SK-N-SH treated with all-trans-retinoic acid at 6 μM for 48 hours (cell line): ENCODE measurements around the gene NRDE2.
A peak's percentile ranks its signal among the peaks of the same experiment; 100 is the strongest.

Experiments
- ATAC-seq: fragments of 200-7000 bp; cut with Tn5 transposase; 3 replicates; pipeline ENCODE4 v1.9.1; 2020; ENCODE audit warnings: mild to moderate bottlenecking, moderate library complexity
- ARNTL ChIP-seq: fragments of 450-650 bp; formaldehyde crosslinking; IDR thresholded peaks from 2 replicates; pipeline ENCODE4 v1.5.0; 2020; ENCODE audit warnings: low read depth, mild to moderate bottlenecking, moderate library complexity, borderline replicate concordance
- BACH2 ChIP-seq: fragments of 250-450 bp; sonication (Bioruptor Pico); IDR thresholded peaks from 2 replicates; pipeline ENCODE4 v1.9.0; 2021; ENCODE audit warnings: mild to moderate bottlenecking, borderline replicate concordance
- CREB5 ChIP-seq: fragments of 250-450 bp; sonication (Bioruptor Pico); IDR thresholded peaks from 2 replicates; pipeline ENCODE4 v1.5.1; 2020; ENCODE audit warnings: low read depth, mild to moderate bottlenecking, moderate library complexity
- ESRRG ChIP-seq: fragments of 250-450 bp; sonication (Bioruptor Pico); IDR thresholded peaks from 2 replicates; pipeline ENCODE4 v1.6.1; 2021; ENCODE audit warnings: mild to moderate bottlenecking
- GLIS3 ChIP-seq: fragments of 250-450 bp; sonication (Bioruptor Pico); IDR thresholded peaks from 2 replicates; pipeline ENCODE4 v1.5.0; 2020; ENCODE audit warnings: mild to moderate bottlenecking, moderate library complexity
- ISL1 ChIP-seq: fragments of 250-450 bp; sonication (Bioruptor Pico); IDR thresholded peaks from 2 replicates; pipeline ENCODE4 v2.1.2; 2022; ENCODE audit warnings: mild to moderate bottlenecking, moderate library complexity
- PATZ1 ChIP-seq: fragments of 250-450 bp; sonication (Bioruptor Pico); IDR thresholded peaks from 2 replicates; pipeline ENCODE4 v1.8.0; 2020; ENCODE audit warnings: mild to moderate bottlenecking, moderate library complexity, borderline replicate concordance
- POU6F1 ChIP-seq: fragments of 250-450 bp; sonication (Bioruptor Pico); IDR thresholded peaks from 2 replicates; pipeline ENCODE4 v1.8.0; 2021; ENCODE audit warnings: low read depth, mild to moderate bottlenecking, moderate library complexity, borderline replicate concordance
- RARB ChIP-seq: fragments of 250-450 bp; sonication (Bioruptor Pico); IDR thresholded peaks from 2 replicates; pipeline ENCODE4 v1.8.0; 2021; ENCODE audit warnings: mild to moderate bottlenecking, moderate library complexity
- TCF4 ChIP-seq: fragments of 250-450 bp; sonication (Bioruptor Pico); IDR thresholded peaks from 2 replicates; pipeline ENCODE4 v1.8.0; 2021; ENCODE audit warnings: mild to moderate bottlenecking, moderate library complexity, borderline replicate concordance
- TOX ChIP-seq: fragments of 250-450 bp; sonication (Bioruptor Pico); IDR thresholded peaks from 2 replicates; pipeline ENCODE4 v1.8.0; 2021; ENCODE audit warnings: mild to moderate bottlenecking, moderate library complexity, borderline replicate concordance
- TSHZ2 ChIP-seq: fragments of 250-450 bp; sonication (Bioruptor Pico); IDR thresholded peaks from 2 replicates; pipeline ENCODE4 v1.5.0; 2020; ENCODE audit warnings: mild to moderate bottlenecking, moderate library complexity
- ZC3H10 ChIP-seq: fragments of 250-450 bp; sonication (Bioruptor Pico); IDR thresholded peaks from 2 replicates; pipeline ENCODE4 v1.5.1; 2021; ENCODE audit warnings: mild to moderate bottlenecking, moderate library complexity
- ZFP3 ChIP-seq: fragments of 250-450 bp; sonication (Bioruptor Pico); IDR thresholded peaks from 2 replicates; pipeline ENCODE4 v1.5.0; 2020; ENCODE audit warnings: mild to moderate bottlenecking, moderate library complexity
- ZNF565 ChIP-seq: fragments of 450-650 bp; formaldehyde crosslinking; conservative IDR thresholded peaks from 2 replicates; pipeline ENCODE4 v1.5.0; 2020; ENCODE audit warnings: low read depth, mild to moderate bottlenecking, moderate library complexity
- ZNF70 ChIP-seq: fragments of 450-650 bp; formaldehyde crosslinking; IDR thresholded peaks from 2 replicates; pipeline ENCODE4 v1.5.0; 2020; ENCODE audit warnings: mild to moderate bottlenecking, moderate library complexity
- ZNF8 ChIP-seq: fragments of 450-650 bp; formaldehyde crosslinking; IDR thresholded peaks from 2 replicates; pipeline ENCODE4 v1.5.0; 2020; ENCODE audit warnings: mild to moderate bottlenecking, moderate library complexity

NRDE2 gene

GRCh38 chr14:90373887-90374286, 42.1 kb upstream of the NRDE2 start:
- no peak for ATAC-seq

GRCh38 chr14:90368946-90369721, 37.4 kb upstream of the NRDE2 start:
- ATAC-seq = peak; percentile 66
- no peak for TF ChIP-seq POU6F1 (CRISPR knock-in tag)
- no peak for TF ChIP-seq RARB (CRISPR knock-in tag)
- no peak for TF ChIP-seq ZNF8 (CRISPR knock-in tag)

More at GRCh38 chr14:90373887-90374286, 42.1 kb upstream of the NRDE2 start:
- no peak for TF ChIP-seq ZNF8 (CRISPR knock-in tag)
- no peak for TF ChIP-seq CREB5 (CRISPR knock-in tag)
- TF ChIP-seq ARNTL (CRISPR knock-in tag) = no peak
- TF ChIP-seq TCF4 = no peak
- TF ChIP-seq TOX (CRISPR knock-in tag) = no peak
- TF ChIP-seq, all 23 proteins: peak for 0

- ATAC-seq = no peak
- TF ChIP-seq CREB5 (CRISPR knock-in tag) = no peak
- no peak for TF ChIP-seq TCF4
- no peak for TF ChIP-seq ESRRG (CRISPR knock-in tag)
- no peak for TF ChIP-seq ARNTL (CRISPR knock-in tag)
- TF ChIP-seq ZNF70 (CRISPR knock-in tag) = no peak
These were observed 30.8 kb upstream of the NRDE2 start for GRCh38 chr14:90362558-90362896.

- no peak for ATAC-seq
- TF ChIP-seq ISL1 (no peak), ZNF565 (CRISPR knock-in tag) (no peak), ZFP3 (CRISPR knock-in tag) (no peak), GLIS3 (CRISPR knock-in tag) (no peak), ARNTL (CRISPR knock-in tag) (no peak), POU6F1 (CRISPR knock-in tag) (no peak), BACH2 (CRISPR knock-in tag) (no peak), CREB5 (CRISPR knock-in tag) (no peak), ZC3H10 (CRISPR knock-in tag) (no peak), ESRRG (CRISPR knock-in tag) (no peak), TCF4 (no peak), PATZ1 (CRISPR knock-in tag) (no peak), RARB (CRISPR knock-in tag) (no peak), TSHZ2 (no peak), ZNF8 (CRISPR knock-in tag) (no peak)
- TF ChIP-seq, all 23 proteins: peak for 0
These were observed 30.3 kb upstream of the NRDE2 start for GRCh38 chr14:90361865-90362557.
